HG02943 (cell line): ENCODE data around the gene HAPLN3.
A peak's percentile ranks its signal among the peaks of the same experiment; 100 is the strongest.
"Not testable (repeated sequence)": the region's sequence is repeated elsewhere in the genome, so short reads cannot be mapped to it uniquely, and the experiment has no call there.

Experiments used
- ATAC-seq: cut with Tn5 transposase; IDR thresholded peaks from one replicate; pipeline ENCODE4 v1.9.1; 2021; ENCODE audit warnings: mild to moderate bottlenecking, low read depth, moderate library complexity; ENCODE audit not compliant: unreplicated experiment

The HAPLN3 gene, protein sequence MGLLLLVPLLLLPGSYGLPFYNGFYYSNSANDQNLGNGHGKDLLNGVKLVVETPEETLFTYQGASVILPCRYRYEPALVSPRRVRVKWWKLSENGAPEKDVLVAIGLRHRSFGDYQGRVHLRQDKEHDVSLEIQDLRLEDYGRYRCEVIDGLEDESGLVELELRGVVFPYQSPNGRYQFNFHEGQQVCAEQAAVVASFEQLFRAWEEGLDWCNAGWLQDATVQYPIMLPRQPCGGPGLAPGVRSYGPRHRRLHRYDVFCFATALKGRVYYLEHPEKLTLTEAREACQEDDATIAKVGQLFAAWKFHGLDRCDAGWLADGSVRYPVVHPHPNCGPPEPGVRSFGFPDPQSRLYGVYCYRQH

DNA sequence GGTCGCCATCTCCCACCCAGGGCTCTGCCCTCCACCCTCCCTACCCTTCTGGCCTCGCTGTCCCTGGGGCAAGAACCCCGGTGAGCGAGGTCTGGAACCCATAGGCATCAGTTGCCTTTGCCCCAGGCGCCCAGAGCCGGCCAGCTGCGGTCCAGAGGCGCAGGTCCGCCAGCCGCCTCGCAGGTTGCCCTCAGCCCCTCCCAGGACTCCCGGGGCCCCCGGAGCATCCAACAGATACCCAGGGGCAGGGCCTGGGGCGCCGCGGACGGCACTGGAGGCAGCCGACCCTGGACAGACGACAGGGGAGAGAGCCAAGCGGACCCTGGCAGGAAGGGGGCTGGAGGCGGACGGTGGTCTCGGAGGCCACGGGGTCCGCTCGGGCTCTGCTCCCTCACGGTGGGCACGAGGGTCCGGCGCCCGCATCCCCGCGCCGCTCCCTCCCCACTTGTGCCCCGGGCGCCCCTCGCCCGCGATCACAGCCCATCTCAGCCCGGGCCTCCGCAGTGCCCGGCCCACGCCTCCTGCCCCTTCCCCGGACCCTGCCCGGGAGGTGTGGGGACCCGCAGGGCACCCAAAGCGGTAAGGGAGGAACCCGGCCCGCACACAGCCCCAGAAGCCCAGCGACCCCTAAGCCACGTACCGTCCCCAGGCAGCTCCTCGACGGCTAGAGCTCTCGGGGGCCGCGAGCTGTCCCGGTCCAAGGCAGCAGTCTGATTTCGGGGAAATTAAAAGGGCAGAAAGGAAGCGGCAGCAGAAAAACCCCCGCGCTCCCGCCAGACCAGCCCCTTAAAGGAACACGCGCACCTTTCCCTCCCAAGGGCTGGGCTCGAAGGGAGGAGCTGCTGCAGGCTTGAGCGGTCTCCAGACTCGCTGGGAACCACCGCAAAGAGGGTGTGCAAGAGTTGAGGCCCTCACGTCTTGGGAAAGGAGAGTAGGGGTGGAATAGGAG, at the start of gene HAPLN3:
TSS of gene HAPLN3 (minus strand) at position 726 of the 949 bp plus-strand sequence. CDS start 8,246 bp downstream, outside the sequence.
- ATAC-seq: no peak

DNA sequence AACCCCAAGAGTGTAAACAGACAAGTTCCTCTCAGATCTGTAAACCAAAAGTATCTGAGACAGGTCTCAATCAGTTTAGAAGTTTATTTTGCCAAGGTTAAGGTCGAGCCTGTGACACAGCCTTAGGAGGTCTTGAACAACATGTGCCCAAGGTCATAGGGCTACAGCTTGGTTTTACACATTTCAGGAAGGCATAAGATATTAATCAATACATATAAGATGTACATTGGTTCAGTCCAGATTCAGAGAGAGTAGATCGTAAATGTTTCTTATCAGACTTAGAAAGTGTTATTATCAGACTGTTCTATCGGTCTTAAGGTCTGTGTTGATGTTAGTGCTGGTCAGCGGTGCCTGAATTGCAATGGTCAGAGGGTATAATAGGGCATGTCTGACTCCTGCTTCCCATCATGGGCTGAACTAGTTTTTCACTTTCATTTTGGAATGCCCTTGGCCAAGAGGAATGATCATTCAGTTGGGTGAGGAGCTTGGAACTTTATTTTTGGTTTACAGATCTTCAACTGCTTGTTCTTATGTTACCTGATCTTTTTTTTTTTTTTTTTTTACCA, 44.8 kb upstream of the HAPLN3 start:
- no peak for ATAC-seq

DNA sequence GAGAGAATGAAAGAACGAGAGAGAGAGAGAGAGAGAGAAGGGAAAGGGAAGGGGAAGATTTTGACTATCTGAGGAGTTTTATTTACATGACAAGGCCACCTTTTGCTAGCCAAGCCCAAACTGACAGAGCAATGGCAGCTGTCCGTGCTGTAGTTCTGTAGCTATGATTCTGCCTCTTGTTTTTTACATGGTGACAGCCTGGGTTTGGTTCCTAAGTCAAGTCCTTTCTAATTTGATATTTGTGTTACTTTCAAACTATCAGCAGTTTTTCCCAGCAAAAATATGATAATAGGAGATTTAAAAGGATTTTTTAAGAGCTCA, 44.1 kb upstream of the HAPLN3 start:
- ATAC-seq: no peak

DNA sequence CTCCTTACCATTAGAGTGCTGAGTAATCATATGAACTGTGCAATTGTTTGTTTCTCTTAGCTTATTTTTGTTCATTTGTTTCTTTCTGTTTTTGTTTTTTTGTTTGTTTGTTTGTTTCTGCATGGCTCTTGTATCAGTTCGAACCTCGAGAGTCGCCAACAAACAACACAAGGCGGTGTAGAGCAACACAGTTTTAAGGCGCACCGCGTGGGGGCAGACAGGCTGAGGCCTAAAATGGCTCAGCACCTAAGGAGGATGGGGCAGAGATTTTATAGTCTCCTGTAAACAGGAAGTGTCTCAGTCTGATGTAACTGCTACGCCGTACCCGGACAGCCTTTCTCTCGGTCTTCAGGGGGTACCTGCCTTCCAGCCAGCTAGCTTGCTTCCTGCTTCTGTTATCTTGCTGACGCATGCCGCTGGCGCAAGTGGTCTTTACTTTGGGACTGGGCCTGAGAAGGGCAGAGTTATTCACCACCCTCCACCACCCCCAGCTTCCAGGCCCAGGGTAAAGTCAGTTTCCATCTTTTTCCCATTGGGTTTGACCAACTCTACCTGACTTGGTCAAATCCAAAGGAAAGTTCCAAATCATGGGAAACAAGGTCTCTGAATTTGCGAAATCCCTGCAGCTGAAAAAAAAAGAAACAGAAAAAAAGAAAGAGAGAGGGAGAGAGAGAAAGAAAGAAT, 43.6 kb upstream of the HAPLN3 start:
- ATAC-seq: no peak

DNA sequence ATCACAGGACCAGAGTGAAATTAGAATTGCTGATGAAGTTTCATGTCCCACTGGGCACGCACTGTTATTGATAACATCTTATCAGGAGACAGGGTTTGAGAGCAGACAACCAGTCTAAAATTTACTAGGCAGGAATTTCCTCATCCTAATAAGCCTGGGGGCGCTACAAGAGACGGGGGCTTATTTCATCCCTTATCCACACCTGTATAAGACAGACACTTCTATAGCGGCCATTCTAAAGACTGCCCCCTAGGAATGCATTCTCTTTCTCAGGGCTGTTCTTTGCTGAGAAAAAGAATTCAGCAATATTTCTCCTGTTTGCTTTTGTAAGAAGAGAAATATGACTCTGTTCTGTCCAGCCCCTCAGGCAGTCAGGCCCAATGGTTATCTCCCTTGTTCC, 39.1 kb upstream of the HAPLN3 start:
- ATAC-seq: not testable (repeated sequence)

DNA sequence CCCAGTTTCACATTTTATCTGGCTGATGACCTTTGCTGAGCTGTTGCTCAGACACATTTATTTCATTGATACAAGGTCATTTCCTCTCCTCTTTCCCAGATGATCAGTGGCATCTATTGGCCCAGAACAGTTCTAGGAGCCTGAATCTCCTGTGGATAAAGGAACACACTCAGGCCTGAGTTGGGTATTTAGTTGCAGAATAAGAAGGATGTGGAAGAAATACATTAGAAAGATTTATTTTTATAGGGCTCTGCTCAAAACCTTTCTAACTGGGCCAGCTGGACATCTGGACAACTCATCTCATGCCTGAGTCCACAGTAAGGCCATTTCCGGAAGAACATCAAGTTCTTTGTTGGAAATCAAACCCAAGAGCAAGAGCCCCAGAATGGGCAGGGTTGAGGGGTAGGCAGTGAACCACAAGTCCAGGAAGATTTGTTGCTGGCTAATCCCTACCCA, 37.6 kb upstream of the HAPLN3 start:
- no peak for ATAC-seq

DNA sequence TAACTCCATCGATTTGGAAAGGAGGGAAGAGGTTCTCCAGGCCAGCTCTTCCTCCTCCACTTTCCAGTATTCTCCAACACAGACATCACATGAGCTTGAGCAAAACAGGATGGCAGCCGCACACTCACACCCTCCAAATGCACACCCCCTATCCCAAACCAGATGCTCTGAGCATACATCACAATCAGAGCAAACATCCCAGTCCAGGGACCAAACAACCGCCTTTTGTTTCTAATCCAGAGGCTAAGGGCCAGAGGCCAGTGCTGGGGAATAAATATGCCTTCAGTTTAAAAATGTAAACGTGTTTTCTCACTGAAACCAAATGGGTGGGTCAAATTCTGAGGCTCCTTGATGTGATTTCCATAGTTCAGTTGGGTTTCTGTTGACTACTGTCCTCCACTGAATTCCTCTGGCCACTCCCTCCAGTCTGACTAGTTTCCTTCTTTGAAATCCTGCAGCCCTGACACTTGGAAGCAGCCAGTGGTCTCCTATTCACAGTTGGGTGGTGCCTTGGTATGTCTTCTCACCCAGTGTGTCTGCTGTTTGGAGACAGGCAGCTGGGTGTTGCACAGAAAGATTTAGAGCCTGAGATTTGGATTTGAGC, 37.0 kb upstream of the HAPLN3 start:
- no peak for ATAC-seq

DNA sequence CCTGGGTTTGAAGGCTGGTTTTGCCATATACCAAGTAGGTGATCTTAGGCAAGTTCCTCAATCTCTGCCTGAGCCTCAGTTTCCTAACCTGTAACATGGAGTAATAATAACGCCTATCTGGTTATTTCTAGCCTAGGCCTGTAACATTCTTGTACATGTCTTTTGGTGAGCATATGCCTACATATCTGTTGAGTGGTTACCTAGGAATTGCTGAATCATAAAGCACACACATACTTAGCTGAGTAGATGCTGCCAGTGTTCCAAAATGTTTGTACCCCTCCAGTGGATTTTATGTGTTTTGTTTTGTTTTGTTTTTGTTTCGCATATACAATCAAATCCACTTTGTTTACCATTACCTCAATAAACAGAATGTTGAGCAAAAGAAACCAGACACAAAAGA, 35.2 kb upstream of the HAPLN3 start:
- ATAC-seq: no peak

DNA sequence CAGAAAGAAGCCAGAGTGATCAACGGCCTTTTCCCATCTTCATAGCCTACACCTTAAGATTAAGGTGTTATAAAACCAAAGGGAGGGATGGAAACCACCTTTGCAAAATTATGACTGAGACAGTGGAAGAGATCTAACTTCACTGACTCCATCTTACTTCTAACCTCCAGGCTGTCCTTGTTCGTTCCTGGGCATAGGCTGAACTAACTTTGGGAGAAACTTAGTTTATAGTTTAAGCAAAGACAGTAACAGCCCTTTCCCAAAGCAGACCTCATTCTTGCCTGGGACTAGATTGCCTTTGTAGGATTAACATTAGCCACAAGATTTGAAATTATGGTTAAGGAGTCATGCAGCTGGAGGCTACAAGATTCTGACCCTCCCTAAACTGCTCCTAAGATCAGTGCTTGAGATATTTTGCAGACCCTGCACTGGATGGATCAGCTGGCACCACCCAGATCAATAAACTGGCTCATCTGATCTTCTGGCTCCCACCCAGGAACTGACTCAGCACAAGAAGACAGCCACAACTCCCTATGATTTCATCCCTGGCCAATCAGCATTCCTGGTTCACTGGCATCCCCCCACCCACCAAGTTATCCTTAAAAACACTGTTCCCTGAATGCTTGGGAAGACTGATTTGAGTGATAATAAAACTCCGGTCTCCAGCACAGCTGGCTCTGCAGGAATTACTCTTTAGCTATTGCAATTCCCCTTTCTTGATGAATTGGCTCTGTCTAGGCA, 34.2 kb upstream of the HAPLN3 start:
- not testable (repeated sequence) for ATAC-seq

DNA sequence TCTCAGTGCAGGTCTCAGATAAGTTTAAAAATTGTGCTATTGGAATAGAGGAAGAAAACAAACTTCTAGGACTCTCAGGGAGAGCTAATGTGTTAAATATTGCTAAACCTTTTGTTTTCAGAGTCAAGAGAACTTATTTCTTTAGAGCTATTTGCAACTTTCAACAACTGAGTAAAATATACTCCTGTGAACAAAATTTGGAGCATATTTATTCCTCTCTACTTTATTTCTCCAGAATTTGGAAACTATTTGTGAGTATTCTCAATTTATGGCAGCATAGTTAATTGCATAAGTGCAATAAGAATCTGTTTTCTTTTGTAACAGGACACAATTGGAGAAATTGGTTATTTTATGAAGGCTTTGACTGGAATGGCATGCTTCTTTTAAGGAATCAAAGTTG, 32.8 kb upstream of the HAPLN3 start:
- ATAC-seq: not testable (repeated sequence)

DNA sequence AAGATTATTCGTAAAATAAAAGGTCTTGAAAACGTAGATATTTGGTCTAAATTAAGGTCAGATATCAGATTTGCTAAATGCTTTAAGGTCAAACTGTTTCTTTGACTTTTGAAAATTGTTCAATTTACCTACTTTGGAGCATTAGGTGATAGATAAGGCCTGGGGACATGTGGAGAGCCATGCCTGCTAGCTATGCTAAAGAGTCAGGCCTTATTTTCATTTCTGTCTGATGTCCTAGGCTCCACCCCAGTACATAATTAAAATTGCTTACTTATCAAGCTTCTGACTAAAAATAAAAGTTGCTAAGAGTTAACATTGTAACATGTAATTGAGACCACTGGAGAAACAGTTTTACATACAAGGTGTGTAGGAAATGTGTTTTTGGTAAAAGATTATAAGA, 30.3 kb upstream of the HAPLN3 start:
- ATAC-seq: not testable (repeated sequence)

DNA sequence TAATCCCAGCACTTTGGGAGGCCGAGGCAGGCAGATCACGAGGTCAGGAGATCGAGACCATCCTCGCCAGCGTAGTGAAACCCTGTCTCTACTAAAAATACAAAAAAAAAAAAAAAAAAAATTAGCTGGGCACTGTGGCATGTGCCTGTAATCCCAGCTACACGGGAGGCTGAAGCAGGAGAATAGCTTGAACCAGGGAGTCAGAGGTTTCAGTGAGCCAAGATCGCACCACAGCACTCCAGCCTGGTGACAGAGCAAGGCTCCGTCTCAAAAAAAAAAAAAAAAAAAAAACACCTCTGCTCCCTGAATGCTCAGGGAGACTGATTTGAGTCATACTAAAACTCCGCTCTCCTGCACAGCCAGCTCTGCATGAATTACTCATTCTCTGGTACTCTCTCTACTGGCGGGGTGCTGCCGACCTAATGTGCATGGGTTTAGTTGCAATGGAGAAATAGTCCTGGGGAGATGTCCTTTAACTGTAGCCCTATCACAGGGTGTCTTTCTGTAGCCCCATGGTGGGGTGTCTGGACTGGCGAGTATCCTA, 25.6 kb upstream of the HAPLN3 start:
- not testable (repeated sequence) for ATAC-seq

DNA sequence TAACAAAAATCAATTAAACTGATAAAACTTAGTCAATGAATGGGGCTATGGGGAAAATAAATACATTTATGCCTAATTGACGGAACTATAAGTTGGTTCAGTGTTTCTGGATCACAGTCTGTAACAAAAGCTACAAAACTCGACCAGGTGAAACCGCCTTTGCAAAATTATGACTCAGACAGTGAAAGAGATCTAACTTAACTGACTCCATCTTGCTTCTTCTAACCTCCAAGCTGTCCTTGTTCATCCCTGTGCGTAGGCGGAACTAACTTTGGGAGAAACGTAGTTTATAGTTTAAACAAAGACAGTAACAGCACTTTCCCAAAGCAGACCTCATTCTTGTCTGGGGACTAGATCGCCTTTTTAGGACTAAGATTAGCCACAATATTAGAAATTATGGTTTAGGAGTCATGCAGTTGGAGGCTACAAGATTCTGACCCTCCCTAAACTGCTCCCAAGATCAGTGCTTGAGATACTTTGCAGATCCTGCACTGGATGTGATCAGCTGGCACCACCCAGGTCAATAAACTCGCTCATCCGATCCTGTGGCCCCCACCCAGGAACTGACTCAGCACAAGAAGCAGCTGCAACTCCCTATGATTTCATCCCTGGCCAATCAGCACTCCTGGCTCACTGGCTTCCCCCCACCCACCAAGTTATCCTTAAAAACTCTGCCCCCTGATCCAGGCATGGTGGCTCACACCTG, 25.0 kb upstream of the HAPLN3 start:
- no peak for ATAC-seq

DNA sequence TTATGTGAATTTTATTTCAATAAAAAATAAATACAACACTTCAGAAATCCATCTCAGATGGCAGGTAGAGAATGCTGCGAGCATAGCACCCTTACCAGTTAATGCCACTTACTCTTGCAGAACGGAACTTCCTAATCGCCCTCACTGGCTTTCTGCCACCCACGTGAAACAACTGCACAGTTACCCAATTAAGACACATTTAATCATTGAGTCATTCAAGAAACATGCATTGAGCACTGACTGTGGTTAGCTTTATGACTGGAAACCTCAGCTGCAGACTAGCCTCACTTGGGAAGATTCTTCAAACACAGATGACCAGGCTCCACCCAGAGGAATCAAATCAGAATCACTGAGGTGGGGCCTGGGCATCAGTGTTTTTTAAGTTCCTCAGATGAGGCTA, 23.4 kb upstream of the HAPLN3 start:
- ATAC-seq: no peak

DNA sequence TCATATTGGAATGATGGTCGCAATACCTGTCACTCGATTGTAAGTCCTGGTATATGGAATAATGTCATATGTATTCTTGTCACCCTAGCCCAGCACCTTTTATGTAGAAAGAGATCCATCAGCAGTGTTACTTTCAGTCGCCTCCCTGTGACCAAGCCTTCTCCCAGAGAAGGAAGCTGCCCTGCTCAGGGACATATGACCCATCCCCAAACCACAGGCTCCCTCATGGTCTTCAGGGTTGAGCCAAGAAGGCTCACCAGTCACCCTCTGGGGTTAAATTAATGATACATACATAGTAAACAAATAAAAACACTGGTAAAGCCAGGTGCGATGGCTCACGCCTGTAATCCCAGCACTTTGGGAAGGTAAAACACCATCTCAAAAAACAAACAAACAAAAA, 22.4 kb upstream of the HAPLN3 start:
- ATAC-seq: no peak

DNA sequence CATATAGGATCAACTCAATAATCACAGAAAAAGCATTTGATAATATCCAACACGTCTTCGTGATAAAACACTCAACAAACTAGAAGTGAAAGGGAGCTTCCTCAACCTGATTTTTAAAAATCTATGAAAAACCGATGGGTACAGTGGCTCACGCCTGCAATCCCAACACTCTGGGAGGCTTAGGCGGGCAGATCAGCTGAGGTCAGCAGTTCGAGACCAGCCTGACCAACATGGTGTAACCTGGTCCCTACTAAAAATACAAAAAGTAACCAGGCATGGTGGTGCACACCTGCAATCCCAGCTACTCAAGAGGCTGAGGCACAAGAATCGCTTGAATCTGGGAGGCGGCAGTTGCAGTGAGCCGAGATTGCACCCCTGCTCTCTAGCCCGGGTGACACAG, 20.0 kb upstream of the HAPLN3 start:
- no peak for ATAC-seq

DNA sequence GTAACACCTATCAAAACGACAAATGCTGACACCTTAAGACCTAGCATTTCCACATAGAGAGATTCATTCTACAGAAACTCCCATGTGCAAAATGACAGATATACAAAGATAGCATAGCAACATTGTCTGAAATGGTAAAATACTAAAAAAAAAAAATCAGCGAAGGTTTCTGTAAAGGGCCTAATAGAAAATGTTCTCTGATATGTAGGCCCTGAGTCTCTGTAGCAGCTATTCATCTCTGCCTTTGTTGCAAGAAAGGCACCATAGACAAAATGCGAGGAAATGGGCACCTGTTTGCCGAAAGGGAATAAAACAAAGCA, 18.5 kb upstream of the HAPLN3 start:
- ATAC-seq: no peak

DNA sequence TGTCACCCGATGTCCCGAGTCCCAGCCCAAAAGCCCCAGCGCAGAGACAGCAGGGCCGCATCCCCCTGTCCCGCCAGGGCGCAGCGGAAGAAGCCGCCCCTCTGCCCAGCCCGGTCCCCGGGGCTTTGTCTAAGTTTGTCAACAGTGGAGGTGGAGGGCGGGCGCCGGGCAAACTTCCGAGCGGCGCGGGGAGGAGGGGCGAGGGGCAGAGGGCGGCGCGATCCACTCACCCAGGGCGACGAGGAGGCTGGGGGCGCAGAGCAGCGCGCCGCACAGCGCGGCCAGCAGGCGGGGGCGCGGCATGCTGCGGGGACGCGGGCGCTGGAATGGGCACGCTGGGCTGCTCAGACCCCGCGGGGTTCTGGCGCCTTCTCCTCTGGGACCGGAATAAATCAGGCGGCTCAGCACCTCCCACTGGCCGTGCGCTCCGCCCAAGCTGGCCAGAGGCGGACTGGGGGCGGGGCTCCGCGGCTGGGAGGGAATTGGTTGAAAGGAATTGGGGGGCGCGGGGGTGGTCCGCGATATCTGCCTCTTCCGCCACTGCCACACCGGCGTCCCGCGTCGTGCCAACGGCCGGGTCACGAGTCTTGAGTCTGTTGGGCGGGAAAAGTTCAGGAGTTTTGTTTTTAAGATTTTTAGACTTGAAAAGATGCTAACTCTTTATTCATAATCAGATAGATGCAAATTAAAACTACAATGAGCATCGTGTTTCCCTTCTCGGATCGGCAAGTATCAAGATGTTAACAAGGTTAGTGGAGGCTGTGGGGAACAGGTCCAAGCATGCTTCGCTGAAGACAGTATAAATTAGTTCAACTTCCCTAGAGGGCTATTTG, 17.9 kb upstream of the HAPLN3 start, which contains the start of gene MFGE8:
TSS of gene MFGE8 (minus strand) at position 363 of the 833 bp plus-strand sequence. CDS start at position 303, 60 bp downstream.
- ATAC-seq: peak; percentile 81
